ENCODE measurements around the gene CCNYL1.
A peak's percentile ranks its signal among the peaks of the same experiment; 100 is the strongest.
"Not testable (repeated sequence)": the region's sequence is repeated elsewhere in the genome, so short reads cannot be mapped to it uniquely, and the experiment has no call there.

Gene CCNYL1

GRCh38 chr2:207710814-207711740 is at the start of gene CCNYL1:
Gene CCNYL1, plus strand, starts transcription at chr2:207711640. Its CDS starts 257 bp downstream, at chr2:207711897.
- peak; percentile 94 to 96 for DNase-seq

GRCh38 chr2:207662203-207662602 is 49.2 kb upstream of the CCNYL1 start:
- DNase-seq, result no peak

- DNase-seq, result no peak
Observed at GRCh38 chr2:207663870-207664545, 47.4 kb upstream of the CCNYL1 start.

- DNase-seq, result no peak
Observed at GRCh38 chr2:207670887-207671286, 40.6 kb upstream of the CCNYL1 start.

- DNase-seq, result no peak
Observed at GRCh38 chr2:207673431-207673830, 38.0 kb upstream of the CCNYL1 start.

GRCh38 chr2:207674266-207674774 is 37.1 kb upstream of the CCNYL1 start:
- DNase-seq, result no peak

GRCh38 chr2:207674826-207675225 is 36.6 kb upstream of the CCNYL1 start:
- no peak for DNase-seq

- DNase-seq, result no peak
Observed at GRCh38 chr2:207676827-207677354, 34.5 kb upstream of the CCNYL1 start.

- no peak for DNase-seq
Observed at GRCh38 chr2:207681431-207681830, 30.0 kb upstream of the CCNYL1 start.

- DNase-seq, result no peak
Observed at GRCh38 chr2:207682557-207682956, 28.9 kb upstream of the CCNYL1 start.

- no peak for DNase-seq
Observed at GRCh38 chr2:207683438-207683837, 28.0 kb upstream of the CCNYL1 start.

- DNase-seq, result no peak
Observed at GRCh38 chr2:207683879-207684627, 27.4 kb upstream of the CCNYL1 start.

GRCh38 chr2:207686812-207687211 is 24.6 kb upstream of the CCNYL1 start:
- DNase-seq, result no peak

- no peak for DNase-seq
Observed at GRCh38 chr2:207688597-207688996, 22.8 kb upstream of the CCNYL1 start.

- DNase-seq, result not testable (repeated sequence)
Observed at GRCh38 chr2:207690845-207691461, 20.5 kb upstream of the CCNYL1 start.

- peak; percentile 26 to 45 for DNase-seq
Observed at GRCh38 chr2:207692206-207693065, 19.0 kb upstream of the CCNYL1 start.

- no peak for DNase-seq
Observed at GRCh38 chr2:207693641-207694249, 17.7 kb upstream of the CCNYL1 start.

- DNase-seq, result no peak
Observed at GRCh38 chr2:207694811-207695281, 16.6 kb upstream of the CCNYL1 start.

GRCh38 chr2:207695293-207695692 is 16.1 kb upstream of the CCNYL1 start:
- DNase-seq, result no peak

GRCh38 chr2:207696911-207697310 is 14.5 kb upstream of the CCNYL1 start:
- DNase-seq, result not testable (repeated sequence)

- DNase-seq, result no peak
Observed at GRCh38 chr2:207697411-207697810, 14.0 kb upstream of the CCNYL1 start.
